Suprapubic skin (tissue), 4 donors: ENCODE data around the gene THY1.

Source experiments
- EP300 ChIP-seq: sonication (generic); formaldehyde crosslinking; IDR thresholded peaks from one replicate; pipeline ENCODE4 v1.6.1; 2017; ENCODE audit warnings: antibody characterized with exemption
- POLR2A ChIP-seq, 2 donors: fragments of 450-650 bp; IDR thresholded peaks; one replicate each; pipeline ENCODE4 v1.6.1; 2017; ENCODE audit warnings: antibody characterized with exemption in 2 of 2, mild to moderate bottlenecking in 2 of 2, moderate library complexity in 2 of 2
- POLR2AphosphoS5 ChIP-seq, 3 donors: sonication (generic); formaldehyde crosslinking; IDR thresholded peaks; one replicate each; pipeline ENCODE4 v1.6.1; 2017; ENCODE audit warnings: antibody characterized with exemption in 3 of 3
- TF ChIP-seq, protein P1 (sequence below), 2 donors: fragments of 200-600 bp in 1 of 2; fragments of 450-650 bp in 1 of 2; sonication (generic) in 1 of 2; IDR thresholded peaks; one replicate each; pipeline ENCODE4 v1.5.1; 2016 to 2019; ENCODE audit warnings: antibody characterized with exemption in 2 of 2, mild to moderate bottlenecking in 1 of 2, moderate library complexity in 1 of 2

DNA sequence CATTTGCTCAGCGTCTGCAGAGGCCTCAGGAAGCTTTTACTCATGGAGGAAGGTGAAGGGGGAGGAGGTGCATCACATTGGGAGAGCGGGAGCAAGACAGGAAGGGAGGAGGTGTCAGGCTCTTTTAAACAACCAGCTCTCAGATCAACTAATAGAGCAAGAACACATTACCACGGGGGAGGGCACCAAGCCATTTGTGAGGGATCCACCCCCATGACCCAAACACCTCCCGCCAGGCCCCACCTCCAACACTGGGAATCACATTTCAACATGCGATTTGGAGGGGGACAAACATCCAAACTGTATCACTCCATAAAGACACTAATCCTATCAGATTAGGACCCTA, 18.9 kb upstream of the THY1 start:
- no peak for TF ChIP-seq POLR2AphosphoS5 (IDR thresholded peaks at IDR 0.05)
- TF ChIP-seq EP300: no peak
- TF ChIP-seq POLR2A (IDR thresholded peaks at IDR 0.05): no peak
- TF ChIP-seq, protein P1, sequence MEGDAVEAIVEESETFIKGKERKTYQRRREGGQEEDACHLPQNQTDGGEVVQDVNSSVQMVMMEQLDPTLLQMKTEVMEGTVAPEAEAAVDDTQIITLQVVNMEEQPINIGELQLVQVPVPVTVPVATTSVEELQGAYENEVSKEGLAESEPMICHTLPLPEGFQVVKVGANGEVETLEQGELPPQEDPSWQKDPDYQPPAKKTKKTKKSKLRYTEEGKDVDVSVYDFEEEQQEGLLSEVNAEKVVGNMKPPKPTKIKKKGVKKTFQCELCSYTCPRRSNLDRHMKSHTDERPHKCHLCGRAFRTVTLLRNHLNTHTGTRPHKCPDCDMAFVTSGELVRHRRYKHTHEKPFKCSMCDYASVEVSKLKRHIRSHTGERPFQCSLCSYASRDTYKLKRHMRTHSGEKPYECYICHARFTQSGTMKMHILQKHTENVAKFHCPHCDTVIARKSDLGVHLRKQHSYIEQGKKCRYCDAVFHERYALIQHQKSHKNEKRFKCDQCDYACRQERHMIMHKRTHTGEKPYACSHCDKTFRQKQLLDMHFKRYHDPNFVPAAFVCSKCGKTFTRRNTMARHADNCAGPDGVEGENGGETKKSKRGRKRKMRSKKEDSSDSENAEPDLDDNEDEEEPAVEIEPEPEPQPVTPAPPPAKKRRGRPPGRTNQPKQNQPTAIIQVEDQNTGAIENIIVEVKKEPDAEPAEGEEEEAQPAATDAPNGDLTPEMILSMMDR (IDR thresholded peaks at IDR 0.05): no peak
